HEK293 (cell line): ENCODE data around the gene IL34.

ENCODE experiments used
- CTCF ChIA-PET: fragments of 350-600 bp; formaldehyde crosslinking; extraction: SDS; loops from one replicate; lab custom pipeline; 2021; ENCODE audit warnings: antibody characterized with exemption; lab: Yijun Ruan, JAX
- POLR2A ChIA-PET: fragments of 300-600 bp; formaldehyde crosslinking; extraction: SDS; loops from one replicate; lab custom pipeline; 2020; ENCODE audit warnings: antibody characterized with exemption, inconsistent platforms; lab: Yijun Ruan, JAX
- H3K27ac ChIP-seq: fragments of 200-500 bp; sonication (Bioruptor generic); 2 replicates; pipeline ENCODE4 v1.5.1; 2014; ENCODE audit warnings: low read depth, low read length, control low read depth, inconsistent platforms; ENCODE audit errors: extremely low read depth
- H3K36me3 ChIP-seq, 2 experiments: fragments of 200-500 bp in 1 of 2; sonication (Bioruptor generic) in 1 of 2; 1 replicate in 1 of 2; 2 replicates in 1 of 2; pipeline ENCODE4 v1.5.1; 2014 to 2017; ENCODE audit warnings: inconsistent platforms in 2 of 2, low read length in 2 of 2; ENCODE audit not compliant: control insufficient read depth in 2 of 2, insufficient read depth in 1 of 2
- H3K4me1 ChIP-seq: fragments of 200-500 bp; sonication (Bioruptor generic); 2 replicates; pipeline ENCODE4 v1.5.1; 2014; ENCODE audit warnings: mild to moderate bottlenecking, low read length, inconsistent platforms; ENCODE audit not compliant: control insufficient read depth, insufficient read depth
- H3K4me3 ChIP-seq: 2 replicates; pipeline ENCODE4 v1.5.1; 2011; ENCODE audit warnings: low read depth, mild to moderate bottlenecking, control low read depth, low read length, moderate library complexity
- H3K9me3 ChIP-seq: fragments of 200-500 bp; sonication (Bioruptor generic); 2 replicates; pipeline ENCODE4 v1.5.1; 2014; ENCODE audit warnings: low read depth, low read length, inconsistent platforms; ENCODE audit not compliant: control insufficient read depth, insufficient read depth
- KLF9 ChIP-seq: fragments of 450-650 bp; formaldehyde crosslinking; IDR thresholded peaks from 2 replicates; pipeline ENCODE4 v1.5.1; 2016; ENCODE audit warnings: missing biosample characterization, missing genetic modification characterization, low read depth
- ZNF112 ChIP-seq: fragments of 450-650 bp; formaldehyde crosslinking; IDR thresholded peaks from 2 replicates; pipeline ENCODE4 v1.5.0; 2017; ENCODE audit warnings: missing biosample characterization, missing genetic modification characterization
- ZNF114 ChIP-seq: fragments of 450-650 bp; formaldehyde crosslinking; IDR thresholded peaks from 2 replicates; pipeline ENCODE4 v1.5.0; 2017; ENCODE audit warnings: missing biosample characterization, missing genetic modification characterization
- ZNF223 ChIP-seq: fragments of 450-650 bp; formaldehyde crosslinking; IDR thresholded peaks from 2 replicates; pipeline ENCODE4 v1.5.1; 2016; ENCODE audit warnings: missing biosample characterization, missing genetic modification characterization
- ZNF341 ChIP-seq: fragments of 450-650 bp; formaldehyde crosslinking; IDR thresholded peaks from 2 replicates; pipeline ENCODE4; 2016; ENCODE audit warnings: low read depth, missing biosample characterization, missing genetic modification characterization
- ZNF423 ChIP-seq: fragments of 450-650 bp; formaldehyde crosslinking; IDR thresholded peaks from 2 replicates; pipeline ENCODE4 v1.5.1; 2016; ENCODE audit warnings: missing biosample characterization, missing genetic modification characterization
- ZNF433 ChIP-seq: fragments of 450-650 bp; formaldehyde crosslinking; IDR thresholded peaks from 2 replicates; pipeline ENCODE4 v1.5.1; 2016; ENCODE audit warnings: missing biosample characterization, missing genetic modification characterization, low read depth
- ZNF596 ChIP-seq: fragments of 450-650 bp; IDR thresholded peaks from 2 replicates; pipeline ENCODE4 v1.5.0; 2018; ENCODE audit warnings: missing biosample characterization, mild to moderate bottlenecking, missing genetic modification characterization, moderate library complexity
- ZNF623 ChIP-seq: fragments of 450-650 bp; formaldehyde crosslinking; IDR thresholded peaks from 2 replicates; pipeline ENCODE4 v1.5.1; 2016; ENCODE audit warnings: missing biosample characterization, missing genetic modification characterization
- ZNF626 ChIP-seq: fragments of 450-650 bp; sonication (Bioruptor Pico); formaldehyde crosslinking; IDR thresholded peaks from 2 replicates; pipeline ENCODE4 v1.5.1; 2018; ENCODE audit warnings: missing biosample characterization, missing genetic modification characterization, inconsistent platforms
- ZNF707 ChIP-seq: fragments of 450-650 bp; formaldehyde crosslinking; IDR thresholded peaks from 2 replicates; pipeline ENCODE4 v1.5.1; 2016; ENCODE audit warnings: missing biosample characterization, missing genetic modification characterization
- TF ChIP-seq, protein P1 (sequence below): fragments of 450-650 bp; formaldehyde crosslinking; IDR thresholded peaks from 2 replicates; pipeline ENCODE4 v1.5.1; 2016; ENCODE audit warnings: missing biosample characterization, missing genetic modification characterization
- TF ChIP-seq, protein P2 (sequence below): IDR thresholded peaks from 2 replicates; pipeline ENCODE4 v1.6.1; 2011; ENCODE audit warnings: mild to moderate bottlenecking, low read depth, low read length, borderline replicate concordance
- TF ChIP-seq, protein P3 (sequence below): fragments of 450-650 bp; formaldehyde crosslinking; IDR thresholded peaks from 2 replicates; pipeline ENCODE4 v1.5.1; 2016; ENCODE audit warnings: missing biosample characterization, missing genetic modification characterization
- TF ChIP-seq, protein P4 (sequence below): fragments of 450-650 bp; formaldehyde crosslinking; IDR thresholded peaks from 2 replicates; pipeline ENCODE4 v1.5.1; 2016; ENCODE audit warnings: missing biosample characterization, missing genetic modification characterization
- TF ChIP-seq, protein P5 (sequence below): sonication (generic); formaldehyde crosslinking; IDR thresholded peaks from 2 replicates; pipeline ENCODE4 v1.8.1; 2022; ENCODE audit warnings: mild to moderate bottlenecking, moderate library complexity, missing genetic modification reagents
- TF ChIP-seq, protein P6 (sequence below): fragments of 450-650 bp; formaldehyde crosslinking; IDR thresholded peaks from 2 replicates; pipeline ENCODE4 v1.5.1; 2016; ENCODE audit warnings: missing biosample characterization, missing genetic modification characterization

The IL34 gene

DNA sequence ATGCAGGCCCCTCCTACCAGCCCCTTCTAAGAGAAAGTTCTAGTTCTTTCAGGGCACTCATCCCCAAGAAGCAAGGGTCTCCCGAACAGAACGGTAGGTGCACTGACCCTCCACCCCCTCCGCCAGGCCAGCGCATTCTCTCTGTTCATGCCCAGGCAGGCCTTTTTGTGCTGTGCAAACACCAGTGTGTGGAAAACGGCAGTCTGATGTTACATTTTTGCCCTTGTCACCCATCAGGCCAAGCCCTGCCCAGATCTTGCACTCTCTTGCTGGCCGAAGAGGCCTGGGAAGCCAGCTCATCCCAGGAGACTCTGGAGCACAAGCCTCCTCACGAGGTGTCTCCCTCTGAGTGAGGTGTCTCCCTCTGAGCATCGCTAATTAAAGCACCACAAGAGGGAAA lies 55.6 kb downstream of the IL34 start:
- ChIA-PET POLR2A (no interaction called here), CTCF (no interaction called here)
- Histone ChIP-seq H3K4me3 (no peak overlapping the region), H3K9me3 (no peaks in the 10 kb centered on the region), H3K36me3 (peaks cover 0 to 5% of the 10 kb centered on the region in 2 experiments; a peak in 1 of 3 replicates), H3K27ac (no peak overlapping the region), H3K4me1 (no peaks in the 10 kb centered on the region)
- TF ChIP-seq, protein P1, sequence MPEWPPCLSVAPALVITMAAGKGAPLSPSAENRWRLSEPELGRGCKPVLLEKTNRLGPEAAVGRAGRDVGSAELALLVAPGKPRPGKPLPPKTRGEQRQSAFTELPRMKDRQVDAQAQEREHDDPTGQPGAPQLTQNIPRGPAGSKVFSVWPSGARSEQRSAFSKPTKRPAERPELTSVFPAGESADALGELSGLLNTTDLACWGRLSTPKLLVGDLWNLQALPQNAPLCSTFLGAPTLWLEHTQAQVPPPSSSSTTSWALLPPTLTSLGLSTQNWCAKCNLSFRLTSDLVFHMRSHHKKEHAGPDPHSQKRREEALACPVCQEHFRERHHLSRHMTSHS (tag by site-specific recombination), result no peak
- TF ChIP-seq ZNF626 (tag by site-specific recombination) (no peak), ZNF423 (tag by site-specific recombination) (no peak), ZNF623 (tag by site-specific recombination) (no peak), ZNF223 (tag by site-specific recombination) (no peak), ZNF112 (tag by site-specific recombination) (no peak), ZNF707 (tag by site-specific recombination) (no peak), ZNF433 (no peak), KLF9 (tag by site-specific recombination) (no peak), ZNF341 (no peak), ZNF596 (no peak), ZNF114 (tag by site-specific recombination) (no peak)
- TF ChIP-seq, protein P2, sequence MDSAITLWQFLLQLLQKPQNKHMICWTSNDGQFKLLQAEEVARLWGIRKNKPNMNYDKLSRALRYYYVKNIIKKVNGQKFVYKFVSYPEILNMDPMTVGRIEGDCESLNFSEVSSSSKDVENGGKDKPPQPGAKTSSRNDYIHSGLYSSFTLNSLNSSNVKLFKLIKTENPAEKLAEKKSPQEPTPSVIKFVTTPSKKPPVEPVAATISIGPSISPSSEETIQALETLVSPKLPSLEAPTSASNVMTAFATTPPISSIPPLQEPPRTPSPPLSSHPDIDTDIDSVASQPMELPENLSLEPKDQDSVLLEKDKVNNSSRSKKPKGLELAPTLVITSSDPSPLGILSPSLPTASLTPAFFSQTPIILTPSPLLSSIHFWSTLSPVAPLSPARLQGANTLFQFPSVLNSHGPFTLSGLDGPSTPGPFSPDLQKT, result no peak
- TF ChIP-seq, protein P3, sequence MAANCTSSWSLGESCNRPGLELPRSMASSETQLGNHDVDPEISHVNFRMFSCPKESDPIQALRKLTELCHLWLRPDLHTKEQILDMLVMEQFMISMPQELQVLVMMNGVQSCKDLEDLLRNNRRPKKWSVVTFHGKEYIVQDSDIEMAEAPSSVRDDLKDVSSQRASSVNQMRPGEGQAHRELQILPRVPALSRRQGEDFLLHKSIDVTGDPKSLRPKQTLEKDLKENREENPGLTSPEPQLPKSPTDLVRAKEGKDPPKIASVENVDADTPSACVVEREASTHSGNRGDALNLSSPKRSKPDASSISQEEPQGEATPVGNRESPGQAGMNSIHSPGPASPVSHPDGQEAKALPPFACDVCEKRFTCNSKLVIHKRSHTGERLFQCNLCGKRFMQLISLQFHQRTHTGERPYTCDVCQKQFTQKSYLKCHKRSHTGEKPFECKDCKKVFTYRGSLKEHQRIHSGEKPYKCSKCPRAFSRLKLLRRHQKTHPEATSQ (tag by site-specific recombination), result no peak
- TF ChIP-seq, protein P4, sequence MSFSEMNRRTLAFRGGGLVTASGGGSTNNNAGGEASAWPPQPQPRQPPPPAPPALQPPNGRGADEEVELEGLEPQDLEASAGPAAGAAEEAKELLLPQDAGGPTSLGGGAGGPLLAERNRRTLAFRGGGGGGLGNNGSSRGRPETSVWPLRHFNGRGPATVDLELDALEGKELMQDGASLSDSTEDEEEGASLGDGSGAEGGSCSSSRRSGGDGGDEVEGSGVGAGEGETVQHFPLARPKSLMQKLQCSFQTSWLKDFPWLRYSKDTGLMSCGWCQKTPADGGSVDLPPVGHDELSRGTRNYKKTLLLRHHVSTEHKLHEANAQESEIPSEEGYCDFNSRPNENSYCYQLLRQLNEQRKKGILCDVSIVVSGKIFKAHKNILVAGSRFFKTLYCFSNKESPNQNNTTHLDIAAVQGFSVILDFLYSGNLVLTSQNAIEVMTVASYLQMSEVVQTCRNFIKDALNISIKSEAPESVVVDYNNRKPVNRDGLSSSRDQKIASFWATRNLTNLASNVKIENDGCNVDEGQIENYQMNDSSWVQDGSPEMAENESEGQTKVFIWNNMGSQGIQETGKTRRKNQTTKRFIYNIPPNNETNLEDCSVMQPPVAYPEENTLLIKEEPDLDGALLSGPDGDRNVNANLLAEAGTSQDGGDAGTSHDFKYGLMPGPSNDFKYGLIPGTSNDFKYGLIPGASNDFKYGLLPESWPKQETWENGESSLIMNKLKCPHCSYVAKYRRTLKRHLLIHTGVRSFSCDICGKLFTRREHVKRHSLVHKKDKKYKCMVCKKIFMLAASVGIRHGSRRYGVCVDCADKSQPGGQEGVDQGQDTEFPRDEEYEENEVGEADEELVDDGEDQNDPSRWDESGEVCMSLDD (tag by site-specific recombination), result no peak
- TF ChIP-seq, protein P5, sequence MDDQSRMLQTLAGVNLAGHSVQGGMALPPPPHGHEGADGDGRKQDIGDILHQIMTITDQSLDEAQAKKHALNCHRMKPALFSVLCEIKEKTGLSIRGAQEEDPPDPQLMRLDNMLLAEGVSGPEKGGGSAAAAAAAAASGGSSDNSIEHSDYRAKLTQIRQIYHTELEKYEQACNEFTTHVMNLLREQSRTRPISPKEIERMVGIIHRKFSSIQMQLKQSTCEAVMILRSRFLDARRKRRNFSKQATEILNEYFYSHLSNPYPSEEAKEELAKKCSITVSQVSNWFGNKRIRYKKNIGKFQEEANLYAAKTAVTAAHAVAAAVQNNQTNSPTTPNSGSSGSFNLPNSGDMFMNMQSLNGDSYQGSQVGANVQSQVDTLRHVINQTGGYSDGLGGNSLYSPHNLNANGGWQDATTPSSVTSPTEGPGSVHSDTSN (CRISPR knock-in tag), result no peak
- TF ChIP-seq, protein P6, sequence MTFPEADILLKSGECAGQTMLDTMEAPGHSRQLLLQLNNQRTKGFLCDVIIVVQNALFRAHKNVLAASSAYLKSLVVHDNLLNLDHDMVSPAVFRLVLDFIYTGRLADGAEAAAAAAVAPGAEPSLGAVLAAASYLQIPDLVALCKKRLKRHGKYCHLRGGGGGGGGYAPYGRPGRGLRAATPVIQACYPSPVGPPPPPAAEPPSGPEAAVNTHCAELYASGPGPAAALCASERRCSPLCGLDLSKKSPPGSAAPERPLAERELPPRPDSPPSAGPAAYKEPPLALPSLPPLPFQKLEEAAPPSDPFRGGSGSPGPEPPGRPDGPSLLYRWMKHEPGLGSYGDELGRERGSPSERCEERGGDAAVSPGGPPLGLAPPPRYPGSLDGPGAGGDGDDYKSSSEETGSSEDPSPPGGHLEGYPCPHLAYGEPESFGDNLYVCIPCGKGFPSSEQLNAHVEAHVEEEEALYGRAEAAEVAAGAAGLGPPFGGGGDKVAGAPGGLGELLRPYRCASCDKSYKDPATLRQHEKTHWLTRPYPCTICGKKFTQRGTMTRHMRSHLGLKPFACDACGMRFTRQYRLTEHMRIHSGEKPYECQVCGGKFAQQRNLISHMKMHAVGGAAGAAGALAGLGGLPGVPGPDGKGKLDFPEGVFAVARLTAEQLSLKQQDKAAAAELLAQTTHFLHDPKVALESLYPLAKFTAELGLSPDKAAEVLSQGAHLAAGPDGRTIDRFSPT (tag by site-specific recombination), result no peak
